SU-DHL-6 (cell line): ENCODE data around the gene ZFYVE9.

Experiments
- H2AFZ ChIP-seq: fragments of 200-600 bp; sonication (generic); 2 replicates; pipeline ENCODE4 v1.6.1; 2014; ENCODE audit warnings: low read depth, mild to moderate bottlenecking, moderate library complexity, mixed read lengths, antibody characterized with exemption, low read length; ENCODE audit not compliant: severe bottlenecking
- H3F3A ChIP-seq: fragments of 200-600 bp; shearing (Covaris generic); 2 replicates; pipeline ENCODE4 v1.6.0; 2016; ENCODE audit warnings: antibody characterized with exemption, mild to moderate bottlenecking; ENCODE audit not compliant: insufficient read depth
- H3K27ac ChIP-seq: fragments of 200-600 bp; sonication (generic); 2 replicates; pipeline ENCODE4 v1.5.1; 2016; ENCODE audit warnings: low read depth, mild to moderate bottlenecking, low read length, moderate library complexity, mixed read lengths
- H3K27me3 ChIP-seq: fragments of 200-600 bp; sonication (generic), shearing (Covaris generic); 2 replicates; pipeline ENCODE4 v1.6.0; 2014; ENCODE audit warnings: mild to moderate bottlenecking, low read length
- H3K36me3 ChIP-seq: fragments of 200-600 bp; sonication (generic); 2 replicates; pipeline ENCODE4 v1.6.1; 2014; ENCODE audit warnings: mild to moderate bottlenecking, low read length, mixed read lengths
- H3K4me2 ChIP-seq: fragments of 300-600, 200-600 bp; shearing (Covaris generic), sonication (generic); 2 replicates; pipeline ENCODE4 v1.6.0; 2014; ENCODE audit warnings: low read length, low read depth, mild to moderate bottlenecking; ENCODE audit not compliant: poor library complexity, severe bottlenecking
- H3K4me3 ChIP-seq: fragments of 200-600 bp; sonication (generic); 2 replicates; pipeline ENCODE4 v1.5.1; 2014; ENCODE audit warnings: antibody characterized with exemption, low read length, mild to moderate bottlenecking, mixed read lengths; ENCODE audit not compliant: insufficient read depth, poor library complexity, severe bottlenecking
- H3K79me2 ChIP-seq: fragments of 200-600 bp; sonication (generic); 2 replicates; pipeline ENCODE4 v1.6.1; 2014; ENCODE audit warnings: mild to moderate bottlenecking, low read length, moderate library complexity; ENCODE audit not compliant: insufficient read depth
- H3K9ac ChIP-seq: fragments of 200-600 bp; sonication (generic); 2 replicates; pipeline ENCODE4 v1.7.0; 2014; ENCODE audit warnings: mild to moderate bottlenecking, low read length
- H3K9me2 ChIP-seq: fragments of 200-600 bp; sonication (generic); replicated peaks from 2 replicates; pipeline ENCODE4 v1.6.1; 2014; ENCODE audit warnings: low read length; ENCODE audit not compliant: insufficient read depth
- H3K9me3 ChIP-seq: fragments of 200-600 bp; sonication (generic); 2 replicates; pipeline ENCODE4 v1.6.1; 2014; ENCODE audit warnings: low read length, mixed read lengths; ENCODE audit not compliant: insufficient read depth
- H4K20me1 ChIP-seq: fragments of 200-600 bp; sonication (generic); 2 replicates; pipeline ENCODE4 v1.6.1; 2014; ENCODE audit warnings: low read depth, mild to moderate bottlenecking, antibody characterized with exemption, low read length, moderate library complexity, mixed read lengths
- CTCF ChIP-seq: fragments of 200-600 bp; sonication (generic); IDR thresholded peaks from one replicate; pipeline ENCODE4 v1.5.1; 2017; ENCODE audit warnings: antibody characterized with exemption, mild to moderate bottlenecking, low read length, moderate library complexity; ENCODE audit not compliant: insufficient read depth, poor library complexity, severe bottlenecking
- EZH2phosphoT487 ChIP-seq: fragments of 200-600 bp; sonication (generic), shearing (Covaris generic); conservative IDR thresholded peaks from 2 replicates; pipeline ENCODE4 v1.6.1; 2018; ENCODE audit warnings: mild to moderate bottlenecking, antibody characterized with exemption, low read length, moderate library complexity, mixed read lengths

ZFYVE9 gene

DNA sequence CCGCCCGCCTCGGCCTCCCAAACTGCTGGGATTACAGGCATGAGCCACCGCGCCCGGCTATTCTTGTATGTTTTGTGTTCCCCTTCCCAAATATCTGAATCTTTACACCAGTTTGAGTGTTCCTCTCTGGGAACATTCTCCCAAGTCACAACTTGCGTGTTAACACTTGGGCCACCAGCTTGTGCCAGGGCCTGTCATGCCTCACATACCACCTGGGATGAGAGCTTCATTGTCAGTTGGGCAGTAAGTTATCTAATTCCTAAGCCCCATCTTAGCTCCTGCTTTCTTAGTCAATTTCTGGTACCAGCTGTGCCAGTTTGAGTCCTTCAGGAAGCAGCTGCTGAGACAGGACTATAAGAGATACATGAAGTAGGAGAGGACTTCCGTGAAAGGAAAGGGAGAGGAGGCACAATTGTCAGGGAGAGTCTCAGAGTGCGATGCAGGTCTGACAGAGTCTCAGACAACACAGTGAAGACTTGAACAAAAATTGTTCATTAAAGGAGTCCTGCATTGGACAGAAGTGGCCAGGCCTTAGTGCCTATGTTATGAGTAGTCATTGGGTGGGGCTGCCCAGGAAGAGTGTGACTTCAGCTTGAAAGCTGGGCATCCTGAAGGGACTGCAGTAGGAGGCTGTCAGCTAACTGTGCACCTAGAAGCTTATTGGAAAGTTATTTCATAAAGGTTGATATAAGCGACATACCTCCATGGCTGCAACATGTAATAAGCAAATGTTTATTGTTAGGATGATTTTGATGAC lies 17.3 kb downstream of the ZFYVE9 start:
- Histone ChIP-seq H3K79me2 (no peaks in the 10 kb centered on the region), H3K4me2 (no peak overlapping the region), H3K9me3 (no peaks in the 10 kb centered on the region), H3K27me3 (no peaks in the 10 kb centered on the region; the same call in 1 of the 2 replicates), H3K4me3 (no peak overlapping the region), H4K20me1 (no peaks in the 10 kb centered on the region), H3K9me2 (no peaks in the 10 kb centered on the region), H3K36me3 (no peaks in the 10 kb centered on the region), H2AFZ (no peak overlapping the region), H3K27ac (no peak overlapping the region), H3F3A (no peaks in the 10 kb centered on the region), H3K9ac (no peak overlapping the region)
- TF ChIP-seq EZH2phosphoT487 (no peak), CTCF (no peak)

DNA sequence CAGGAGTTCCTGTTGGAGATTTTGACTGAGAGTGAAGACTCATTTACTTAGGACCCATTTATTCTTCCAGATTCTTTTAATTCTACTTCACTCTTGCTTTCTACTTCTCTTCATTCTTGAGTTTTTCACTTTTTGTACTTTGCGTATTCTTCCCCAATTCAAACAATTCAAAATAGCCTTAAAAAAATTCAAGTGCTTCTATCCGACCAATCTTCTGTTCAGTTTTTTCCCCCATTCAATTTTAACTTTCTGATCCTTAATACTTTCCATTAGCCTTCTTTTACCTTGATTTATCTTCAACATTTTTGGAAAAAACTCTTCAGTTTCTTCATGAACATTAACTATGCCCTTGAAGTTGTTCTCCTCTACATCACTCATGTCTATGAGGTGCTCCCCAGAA lies 21.1 kb downstream of the ZFYVE9 start:
- H3K79me2 ChIP-seq: no peaks in the 10 kb centered on the region
- no peak overlapping the region for H3K27ac ChIP-seq
- no peak overlapping the region for H2AFZ ChIP-seq
- no peaks in the 10 kb centered on the region for H3F3A ChIP-seq
- H3K4me2 ChIP-seq: no peak overlapping the region
- no peaks in the 10 kb centered on the region; the same call in 1 of the 2 replicates for H3K27me3 ChIP-seq
- no peak overlapping the region for H3K9ac ChIP-seq
- H3K36me3 ChIP-seq: no peaks in the 10 kb centered on the region
- H3K9me3 ChIP-seq: no peaks in the 10 kb centered on the region
- H3K9me2 ChIP-seq: no peaks in the 10 kb centered on the region
- no peak for TF ChIP-seq CTCF
- no peak for TF ChIP-seq EZH2phosphoT487
- H4K20me1 ChIP-seq: no peaks in the 10 kb centered on the region
- no peak overlapping the region for H3K4me3 ChIP-seq

DNA sequence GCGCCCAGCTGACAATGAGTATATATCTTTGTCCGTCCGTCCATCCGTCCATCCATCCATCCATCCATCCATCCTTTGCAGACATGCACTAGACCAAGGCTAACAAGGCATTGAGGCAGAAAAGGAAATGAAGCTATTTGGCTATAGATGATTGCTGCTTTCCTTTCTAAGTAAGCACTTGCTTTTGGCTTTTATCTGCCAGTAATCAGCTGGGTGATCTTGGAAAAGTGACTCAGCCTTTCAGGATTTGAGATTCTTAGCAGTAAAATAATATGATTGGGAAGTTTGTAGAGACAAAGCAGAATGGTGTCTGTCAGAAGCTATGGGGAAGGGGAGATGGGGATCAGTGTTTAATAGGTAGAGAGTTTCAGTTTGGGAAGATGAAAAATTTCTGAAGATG lies 22.7 kb downstream of the ZFYVE9 start:
- Histone ChIP-seq H3K9me3 (no peaks in the 10 kb centered on the region), H3K27ac (no peak overlapping the region), H3K9ac (no peak overlapping the region), H3K4me3 (no peak overlapping the region), H3K9me2 (no peaks in the 10 kb centered on the region), H3K79me2 (no peaks in the 10 kb centered on the region), H4K20me1 (no peaks in the 10 kb centered on the region), H3F3A (no peaks in the 10 kb centered on the region), H2AFZ (no peak overlapping the region), H3K4me2 (no peak overlapping the region), H3K27me3 (no peaks in the 10 kb centered on the region; the same call in 1 of the 2 replicates), H3K36me3 (no peaks in the 10 kb centered on the region)
- no peak for TF ChIP-seq CTCF
- TF ChIP-seq EZH2phosphoT487: no peak
